ENCODE measurements around the gene SYNDIG1. TPM values are rescaled to one million over a fixed set of nuclear protein-coding genes. Genes with fewer than 3 reads are reported as not detected.

The SYNDIG1 gene
- total RNA-seq, 1 experiment from 2014 or later = not detected

DNA sequence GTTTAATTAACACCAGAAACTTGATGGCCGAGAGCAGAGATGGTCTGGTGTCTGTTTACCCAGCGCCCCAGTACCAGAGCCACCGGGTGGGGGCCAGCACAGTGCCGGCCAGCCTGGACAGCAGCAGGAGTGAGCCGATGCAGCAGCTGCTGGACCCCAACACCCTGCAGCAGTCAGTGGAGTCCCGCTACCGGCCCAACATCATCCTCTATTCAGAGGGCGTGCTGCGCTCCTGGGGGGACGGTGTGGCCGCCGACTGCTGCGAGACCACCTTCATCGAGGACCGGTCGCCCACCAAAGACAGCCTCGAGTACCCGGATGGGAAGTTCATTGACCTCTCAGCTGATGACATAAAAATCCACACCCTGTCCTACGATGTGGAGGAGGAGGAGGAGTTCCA lies 73.7 kb downstream of the SYNDIG1 start:
- Histone ChIP-seq H3K27me3 (ENCODE audit: control insufficient read depth, insufficient read depth, low read length) (peaks cover 8% of the 10 kb centered on the region), H3K27ac (ENCODE audit: low read length) (no peak overlapping the region), H3K9me3 (ENCODE audit: control insufficient read depth, insufficient read depth, low read depth, low read length) (no peaks in the 10 kb centered on the region), H3K36me3 (ENCODE audit: control insufficient read depth, insufficient read depth, low read length) (no peaks in the 10 kb centered on the region), H3K4me3 (ENCODE audit: low read depth in 2 of 2, low read length in 2 of 2) (no peak overlapping the region), H3K4me1 (ENCODE audit: control insufficient read depth, insufficient read depth, low read length) (no peaks in the 10 kb centered on the region)
- no peak for TF ChIP-seq CTCF (IDR thresholded peaks at IDR 0.05)
- TF ChIP-seq TCF7L2 (IDR thresholded peaks at IDR 0.05; ENCODE audit: low read depth, low read length) = no peak
- TF ChIP-seq SIN3A (IDR thresholded peaks at IDR 0.05; ENCODE audit: borderline replicate concordance, insufficient read depth, low read depth, low read length) = no peak
- TF ChIP-seq REST (IDR thresholded peaks at IDR 0.05; ENCODE audit: insufficient read depth in 1 of 2, low read depth in 2 of 2, low read length in 1 of 2) = no peak
- TF ChIP-seq POLR2AphosphoS5 (IDR thresholded peaks at IDR 0.05; ENCODE audit: low read depth, low read length) = no peak
- ChIA-PET CTCF (no interaction called here), POLR2A (no interaction called here)
- no peak for ATAC-seq
- in situ Hi-C loops (cut with HindIII; ENCODE audit: low pct_unique_long_range_greater_than_20kb, low sequenced_read_pairs) = no loop called here
- intact Hi-C loops (cut with micrococcal nuclease; ENCODE audit: unreplicated experiment) = no loop called here
- DNase-seq (ENCODE audit: low read depth, low spot score) = no peak
- BruUV-seq (replicated peaks) = no TSS peak

- Histone ChIP-seq H3K36me3 (ENCODE audit: control insufficient read depth, insufficient read depth, low read length) (no peaks in the 10 kb centered on the region), H3K27me3 (ENCODE audit: control insufficient read depth, insufficient read depth, low read length) (peaks cover 8% of the 10 kb centered on the region; the same call in 1 of the 2 replicates), H3K27ac (ENCODE audit: low read length) (no peak overlapping the region), H3K9me3 (ENCODE audit: control insufficient read depth, insufficient read depth, low read depth, low read length) (no peaks in the 10 kb centered on the region), H3K4me1 (ENCODE audit: control insufficient read depth, insufficient read depth, low read length) (no peaks in the 10 kb centered on the region), H3K4me3 (ENCODE audit: low read depth in 2 of 2, low read length in 2 of 2) (no peak overlapping the region)
- ChIA-PET POLR2A (no interaction called here), CTCF (no interaction called here)
- BruUV-seq (replicated peaks) = no TSS peak
- TF ChIP-seq POLR2AphosphoS5 (IDR thresholded peaks at IDR 0.05; ENCODE audit: low read depth, low read length) (no peak), TCF7L2 (IDR thresholded peaks at IDR 0.05; ENCODE audit: low read depth, low read length) (no peak), CTCF (IDR thresholded peaks at IDR 0.05) (no peak), REST (IDR thresholded peaks at IDR 0.05; ENCODE audit: insufficient read depth in 1 of 2, low read depth in 2 of 2, low read length in 1 of 2) (no peak), SIN3A (IDR thresholded peaks at IDR 0.05; ENCODE audit: borderline replicate concordance, insufficient read depth, low read depth, low read length) (no peak)
- in situ Hi-C loops (cut with HindIII; ENCODE audit: low pct_unique_long_range_greater_than_20kb, low sequenced_read_pairs) = no loop called here
- DNase-seq (ENCODE audit: low read depth, low spot score) (no peak), ATAC-seq (no peak)
- intact Hi-C loops (cut with micrococcal nuclease; ENCODE audit: unreplicated experiment) = no loop called here
Observed at GRCh38 chr20:24543741-24544140, 74.3 kb downstream of the SYNDIG1 start.

Data from Panc1 (cell line).